ENCODE data around the gene CSNK1E.
A peak's percentile ranks its signal among the peaks of the same experiment; 100 is the strongest.

Gene CSNK1E

DNA sequence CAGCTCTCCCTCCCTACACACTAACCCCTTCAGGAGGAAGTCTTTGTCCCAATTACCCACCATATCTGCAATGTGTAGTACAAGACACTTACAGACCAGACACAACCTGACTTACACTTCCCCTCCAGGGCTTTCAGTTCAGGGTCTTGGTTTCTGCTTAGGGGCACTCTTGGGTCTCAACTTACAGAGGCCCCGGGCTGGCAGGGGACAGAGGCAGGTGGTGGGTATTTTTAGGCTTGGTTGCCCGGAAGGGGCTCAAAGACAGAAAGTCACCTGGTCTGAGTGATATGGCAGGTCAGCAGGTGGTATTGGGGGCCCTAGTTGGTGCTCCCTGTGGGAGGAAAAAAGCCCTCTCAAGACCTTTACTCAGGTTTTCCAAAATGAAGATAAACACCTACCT, 41.1 kb downstream of the CSNK1E start:
- H3K4me3 Mint-ChIP-seq: no peak overlapping the region
- H3K36me3 Mint-ChIP-seq (ENCODE audit: low read depth): no peaks in the 10 kb centered on the region
- H3K9me3 Mint-ChIP-seq: no peaks in the 10 kb centered on the region
- TF ChIP-seq CTCF (IDR thresholded peaks at IDR 0.05): no peak
- H3K27me3 Mint-ChIP-seq (ENCODE audit: low read depth, poor library complexity): peaks cover 5% of the 10 kb centered on the region
- DNase-seq: no peak
- H3K4me1 Mint-ChIP-seq: peaks cover 55% of the 10 kb centered on the region
- H3K27ac Mint-ChIP-seq: no peak overlapping the region

DNA sequence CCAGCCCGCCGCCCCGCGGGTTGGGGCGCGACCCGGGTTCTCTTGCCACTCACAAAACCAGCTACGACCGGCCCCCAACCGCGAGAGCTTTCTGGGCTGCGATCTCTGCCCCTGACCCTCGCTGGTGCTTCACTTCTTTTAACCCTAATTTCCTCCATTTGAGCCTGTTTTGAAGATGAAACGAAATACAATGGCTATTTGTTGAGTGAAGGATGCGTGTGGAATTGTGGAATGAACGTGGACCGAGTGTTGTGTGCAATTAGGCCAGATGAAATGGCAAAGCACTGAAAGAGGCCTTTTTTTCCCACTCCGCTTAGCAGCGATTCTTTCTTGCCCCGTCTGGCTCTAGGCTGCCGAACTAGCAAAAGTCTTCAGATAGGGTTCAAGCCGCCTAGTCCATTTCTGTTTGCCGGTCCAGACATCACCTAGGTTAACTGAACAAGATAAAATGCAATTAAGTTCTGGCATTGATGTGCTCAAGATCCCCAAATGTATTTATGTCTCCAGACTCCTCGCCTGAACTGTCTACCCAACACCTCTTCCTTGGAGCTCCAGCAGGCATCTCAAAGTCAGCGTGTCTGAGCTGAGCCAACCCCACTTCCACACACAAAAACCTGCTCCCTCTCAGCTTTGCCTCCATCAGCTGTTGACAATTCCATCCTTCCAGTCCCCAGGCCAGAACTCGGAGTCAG, 44.0 kb downstream of the CSNK1E start:
- Mint-ChIP-seq H3K36me3 (ENCODE audit: low read depth) (no peaks in the 10 kb centered on the region), H3K27me3 (ENCODE audit: low read depth, poor library complexity) (peaks cover 5% of the 10 kb centered on the region), H3K9me3 (no peaks in the 10 kb centered on the region), H3K4me3 (peak overlapping the region; percentile 85), H3K4me1 (peaks cover 80% of the 10 kb centered on the region), H3K27ac (peak overlapping the region; percentile 34)
- no peak for TF ChIP-seq CTCF (IDR thresholded peaks at IDR 0.05)
- DNase-seq: no peak

GRCh38 chr22:38272373-38273134, 44.7 kb downstream of the CSNK1E start, which contains the start of gene TMEM184B:
TMEM184B (minus strand) TSS chr22:38273010; CDS start chr22:38247961, 25,049 bp downstream.
- Mint-ChIP-seq H3K4me3 (peak within 1 kb of the TSS; percentile 87), H3K9me3 (no peaks in the 10 kb centered on the region), H3K36me3 (ENCODE audit: low read depth) (peaks cover 4% of the 10 kb centered on the region), H3K27ac (peak within 1 kb of the TSS; percentile 34), H3K4me1 (peaks cover 84% of the 10 kb centered on the region), H3K27me3 (ENCODE audit: low read depth, poor library complexity) (peaks cover 5% of the 10 kb centered on the region)
- no peak for TF ChIP-seq CTCF (IDR thresholded peaks at IDR 0.05)
- DNase-seq: peak; percentile 85

GRCh38 chr22:38271927-38272372, 45.3 kb downstream of the CSNK1E start:
- no peak for TF ChIP-seq CTCF (IDR thresholded peaks at IDR 0.05)
- no peak for DNase-seq
- peaks cover 80% of the 10 kb centered on the region for H3K4me1 Mint-ChIP-seq
- peaks cover 4% of the 10 kb centered on the region for H3K27me3 Mint-ChIP-seq (ENCODE audit: low read depth, poor library complexity)
- H3K36me3 Mint-ChIP-seq (ENCODE audit: low read depth): peaks cover 5% of the 10 kb centered on the region
- peak overlapping the region; percentile 87 for H3K4me3 Mint-ChIP-seq
- no peak overlapping the region for H3K27ac Mint-ChIP-seq
- H3K9me3 Mint-ChIP-seq: no peaks in the 10 kb centered on the region

DNA sequence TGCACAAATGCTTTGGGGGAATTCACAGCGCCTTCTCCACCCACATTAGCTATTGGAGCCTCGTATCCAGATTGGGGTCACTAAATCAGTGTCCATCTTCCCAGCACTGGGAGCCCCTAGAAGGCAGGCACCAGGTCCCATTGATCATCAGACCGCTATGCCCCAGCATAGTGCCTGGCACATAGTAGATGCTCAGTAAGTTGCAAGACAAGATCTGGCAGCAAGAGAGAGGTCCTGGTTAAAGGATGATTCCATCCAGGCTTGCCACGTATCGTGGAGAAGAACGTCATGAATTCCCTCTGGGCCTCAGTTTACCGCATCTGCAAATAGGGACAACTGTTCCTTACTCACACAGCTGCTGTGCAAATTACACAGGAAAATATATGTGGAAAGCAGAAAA, 46.1 kb downstream of the CSNK1E start:
- no peak for TF ChIP-seq CTCF (IDR thresholded peaks at IDR 0.05)
- Mint-ChIP-seq H3K4me3 (peak overlapping the region; percentile 65), H3K9me3 (no peaks in the 10 kb centered on the region), H3K36me3 (ENCODE audit: low read depth) (peaks cover 5% of the 10 kb centered on the region), H3K27me3 (ENCODE audit: low read depth, poor library complexity) (peaks cover 2% of the 10 kb centered on the region), H3K27ac (peak overlapping the region; percentile 89), H3K4me1 (peaks cover 72% of the 10 kb centered on the region)
- no peak for DNase-seq

Measured in nephron progenitor cell (in vitro differentiated cells).